SK-N-SH (cell line): ENCODE measurements around the gene CD22.

Experiments
- CHD2 ChIP-seq: fragments of 150-350 bp; IDR thresholded peaks from 2 replicates; pipeline ENCODE4 v1.6.1; 2018; ENCODE audit warnings: low read length; ENCODE audit not compliant: partially characterized antibody
- EZH2phosphoT487 ChIP-seq: fragments of 200-600 bp; sonication (generic); IDR thresholded peaks from 2 replicates; pipeline ENCODE4 v1.6.1; 2017; ENCODE audit warnings: low read depth, mixed run types, mild to moderate bottlenecking, antibody characterized with exemption, moderate library complexity, borderline replicate concordance
- FOSL2 ChIP-seq: IDR thresholded peaks from 2 replicates; pipeline ENCODE4 v1.4.0; 2012; ENCODE audit warnings: low read depth, mild to moderate bottlenecking, moderate library complexity, borderline replicate concordance
- FOXM1 ChIP-seq: IDR thresholded peaks from 2 replicates; pipeline ENCODE4 v1.4.0; 2012; ENCODE audit warnings: low read depth, mild to moderate bottlenecking
- POLR2AphosphoS5 ChIP-seq: IDR thresholded peaks from 2 replicates; pipeline ENCODE4 v1.6.1; 2012; ENCODE audit warnings: low read depth, low read length
- SMC3 ChIP-seq: IDR thresholded peaks from 2 replicates; pipeline ENCODE4 v1.6.1; 2012; ENCODE audit warnings: low read depth, low read length, improper control_type of control experiment
- TAF1 ChIP-seq: IDR thresholded peaks from 2 replicates; pipeline ENCODE4 v1.6.1; 2012; ENCODE audit warnings: low read depth, mild to moderate bottlenecking, low read length, moderate library complexity, borderline replicate concordance
- TF ChIP-seq, protein P1 (sequence below): fragments of 200-600 bp; sonication (generic); IDR thresholded peaks from 2 replicates; pipeline ENCODE4 v1.6.1; 2017; ENCODE audit warnings: antibody characterized with exemption, mild to moderate bottlenecking, moderate library complexity
- TF ChIP-seq, protein P2 (sequence below): IDR thresholded peaks from 2 replicates; pipeline ENCODE4; 2012
- TF ChIP-seq, protein P3 (sequence below): IDR thresholded peaks from 2 replicates; pipeline ENCODE4 v1.6.1; 2012; ENCODE audit warnings: mild to moderate bottlenecking, low read depth, low read length, moderate library complexity

DNA sequence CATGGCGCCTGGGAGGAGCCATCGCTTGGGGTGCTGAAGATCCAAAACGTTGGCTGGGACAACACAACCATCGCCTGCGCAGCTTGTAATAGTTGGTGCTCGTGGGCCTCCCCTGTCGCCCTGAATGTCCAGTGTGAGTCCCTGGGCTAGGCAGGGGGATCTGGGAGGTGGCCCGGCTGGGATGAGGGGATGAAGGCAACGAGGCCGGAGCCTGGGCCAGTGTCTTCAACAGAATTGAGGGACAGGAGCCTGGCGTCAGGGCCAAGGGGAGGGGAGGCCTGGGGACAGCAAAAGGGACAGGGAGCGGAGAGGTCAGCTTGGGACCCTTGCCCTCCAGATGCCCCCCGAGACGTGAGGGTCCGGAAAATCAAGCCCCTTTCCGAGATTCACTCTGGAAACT, 12.0 kb downstream of the CD22 start:
- TF ChIP-seq, protein P1, sequence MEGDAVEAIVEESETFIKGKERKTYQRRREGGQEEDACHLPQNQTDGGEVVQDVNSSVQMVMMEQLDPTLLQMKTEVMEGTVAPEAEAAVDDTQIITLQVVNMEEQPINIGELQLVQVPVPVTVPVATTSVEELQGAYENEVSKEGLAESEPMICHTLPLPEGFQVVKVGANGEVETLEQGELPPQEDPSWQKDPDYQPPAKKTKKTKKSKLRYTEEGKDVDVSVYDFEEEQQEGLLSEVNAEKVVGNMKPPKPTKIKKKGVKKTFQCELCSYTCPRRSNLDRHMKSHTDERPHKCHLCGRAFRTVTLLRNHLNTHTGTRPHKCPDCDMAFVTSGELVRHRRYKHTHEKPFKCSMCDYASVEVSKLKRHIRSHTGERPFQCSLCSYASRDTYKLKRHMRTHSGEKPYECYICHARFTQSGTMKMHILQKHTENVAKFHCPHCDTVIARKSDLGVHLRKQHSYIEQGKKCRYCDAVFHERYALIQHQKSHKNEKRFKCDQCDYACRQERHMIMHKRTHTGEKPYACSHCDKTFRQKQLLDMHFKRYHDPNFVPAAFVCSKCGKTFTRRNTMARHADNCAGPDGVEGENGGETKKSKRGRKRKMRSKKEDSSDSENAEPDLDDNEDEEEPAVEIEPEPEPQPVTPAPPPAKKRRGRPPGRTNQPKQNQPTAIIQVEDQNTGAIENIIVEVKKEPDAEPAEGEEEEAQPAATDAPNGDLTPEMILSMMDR = no peak
- TF ChIP-seq, protein P2, sequence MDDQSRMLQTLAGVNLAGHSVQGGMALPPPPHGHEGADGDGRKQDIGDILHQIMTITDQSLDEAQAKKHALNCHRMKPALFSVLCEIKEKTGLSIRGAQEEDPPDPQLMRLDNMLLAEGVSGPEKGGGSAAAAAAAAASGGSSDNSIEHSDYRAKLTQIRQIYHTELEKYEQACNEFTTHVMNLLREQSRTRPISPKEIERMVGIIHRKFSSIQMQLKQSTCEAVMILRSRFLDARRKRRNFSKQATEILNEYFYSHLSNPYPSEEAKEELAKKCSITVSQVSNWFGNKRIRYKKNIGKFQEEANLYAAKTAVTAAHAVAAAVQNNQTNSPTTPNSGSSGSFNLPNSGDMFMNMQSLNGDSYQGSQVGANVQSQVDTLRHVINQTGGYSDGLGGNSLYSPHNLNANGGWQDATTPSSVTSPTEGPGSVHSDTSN = no peak
- TF ChIP-seq FOXM1 = no peak
- no peak for TF ChIP-seq CHD2
- TF ChIP-seq FOSL2 = no peak
- no peak for TF ChIP-seq POLR2AphosphoS5
- TF ChIP-seq, protein P3, sequence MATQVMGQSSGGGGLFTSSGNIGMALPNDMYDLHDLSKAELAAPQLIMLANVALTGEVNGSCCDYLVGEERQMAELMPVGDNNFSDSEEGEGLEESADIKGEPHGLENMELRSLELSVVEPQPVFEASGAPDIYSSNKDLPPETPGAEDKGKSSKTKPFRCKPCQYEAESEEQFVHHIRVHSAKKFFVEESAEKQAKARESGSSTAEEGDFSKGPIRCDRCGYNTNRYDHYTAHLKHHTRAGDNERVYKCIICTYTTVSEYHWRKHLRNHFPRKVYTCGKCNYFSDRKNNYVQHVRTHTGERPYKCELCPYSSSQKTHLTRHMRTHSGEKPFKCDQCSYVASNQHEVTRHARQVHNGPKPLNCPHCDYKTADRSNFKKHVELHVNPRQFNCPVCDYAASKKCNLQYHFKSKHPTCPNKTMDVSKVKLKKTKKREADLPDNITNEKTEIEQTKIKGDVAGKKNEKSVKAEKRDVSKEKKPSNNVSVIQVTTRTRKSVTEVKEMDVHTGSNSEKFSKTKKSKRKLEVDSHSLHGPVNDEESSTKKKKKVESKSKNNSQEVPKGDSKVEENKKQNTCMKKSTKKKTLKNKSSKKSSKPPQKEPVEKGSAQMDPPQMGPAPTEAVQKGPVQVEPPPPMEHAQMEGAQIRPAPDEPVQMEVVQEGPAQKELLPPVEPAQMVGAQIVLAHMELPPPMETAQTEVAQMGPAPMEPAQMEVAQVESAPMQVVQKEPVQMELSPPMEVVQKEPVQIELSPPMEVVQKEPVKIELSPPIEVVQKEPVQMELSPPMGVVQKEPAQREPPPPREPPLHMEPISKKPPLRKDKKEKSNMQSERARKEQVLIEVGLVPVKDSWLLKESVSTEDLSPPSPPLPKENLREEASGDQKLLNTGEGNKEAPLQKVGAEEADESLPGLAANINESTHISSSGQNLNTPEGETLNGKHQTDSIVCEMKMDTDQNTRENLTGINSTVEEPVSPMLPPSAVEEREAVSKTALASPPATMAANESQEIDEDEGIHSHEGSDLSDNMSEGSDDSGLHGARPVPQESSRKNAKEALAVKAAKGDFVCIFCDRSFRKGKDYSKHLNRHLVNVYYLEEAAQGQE = no peak
- no peak for TF ChIP-seq EZH2phosphoT487
- no peak for TF ChIP-seq TAF1
- TF ChIP-seq SMC3 = no peak
